Measurements from ENCODE around the gene GUK1. TPM values are rescaled to one million over a fixed set of nuclear protein-coding genes. Genes with fewer than 3 reads are reported as not detected.
"Not testable (repeated sequence)": the region's sequence is repeated elsewhere in the genome, so short reads cannot be mapped to it uniquely, and the experiment has no call there.

Gene GUK1
- total RNA-seq, 3 donors from 2014 or later (not counting 1 experiment from before 2014, with no cell fraction given) = 292 to 313 (median 308) TPM

DNA sequence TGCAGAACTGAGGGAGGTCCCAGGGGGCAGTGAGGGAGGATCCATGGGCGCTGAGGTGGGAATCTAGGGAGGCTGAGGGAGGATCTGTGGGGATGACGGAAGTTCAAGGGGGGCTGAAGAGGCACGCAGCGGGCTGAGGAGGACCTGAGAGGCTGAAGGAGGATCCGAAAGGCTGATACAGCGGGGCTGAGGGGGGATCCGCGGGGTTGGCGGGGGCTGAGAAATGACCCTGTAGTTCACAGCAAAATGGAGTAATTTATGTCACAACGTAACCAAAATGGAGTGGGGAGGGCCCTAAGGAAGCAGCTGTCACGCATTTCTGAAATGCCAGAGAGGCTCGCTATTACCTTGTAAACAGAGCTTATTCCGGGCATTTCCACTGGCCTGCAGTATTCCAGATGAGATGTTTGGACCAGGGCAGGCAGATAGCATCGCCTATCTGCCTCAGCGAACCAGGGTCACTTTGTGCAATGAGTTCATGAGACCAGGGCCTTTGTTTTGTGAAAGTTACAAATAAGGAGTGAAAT lies 30.1 kb upstream of the GUK1 start:
- peak overlapping the region; percentile 86 to 99 for H3K27ac Mint-ChIP-seq
- no peaks in the 10 kb centered on the region for H3K9me3 Mint-ChIP-seq
- H3K36me3 Mint-ChIP-seq = no peaks in the 10 kb centered on the region
- peaks cover 11 to 19% of the 10 kb centered on the region in 2 donors for H3K4me1 Mint-ChIP-seq
- Histone ChIP-seq H3K36me3 (ENCODE audit: control insufficient read depth, insufficient read depth, low read length) (peaks cover 14% of the 10 kb centered on the region), H3K4me3 (ENCODE audit: low read length) (peak overlapping the region; percentile 82), H3K4me1 (ENCODE audit: control insufficient read depth, insufficient read depth, low read length) (peaks cover 22% of the 10 kb centered on the region), H3K27me3 (ENCODE audit: control insufficient read depth, insufficient read depth, low read length) (no peaks in the 10 kb centered on the region), H3K9me3 (ENCODE audit: control insufficient read depth, insufficient read depth, low read length) (no peaks in the 10 kb centered on the region), H3K27ac (ENCODE audit: low read length) (peak overlapping the region; percentile 91)
- ATAC-seq (no peak), DNase-seq (no peak)
- no peak for TF ChIP-seq CTCF (IDR thresholded peaks at IDR 0.05)
- no peaks in the 10 kb centered on the region for H3K27me3 Mint-ChIP-seq (ENCODE audit: low read depth in 2 of 2)
- intact Hi-C loops (cut with micrococcal nuclease) = loop anchor here (1.0 kb wide), 2 partner anchors 30 to 55 kb away; partner anchors contain the start of genes GUK1 and IBA57
- 42% methylated on average over 15 of the region's 15 CpGs for WGBS (ENCODE audit: insufficient coverage)
- peak overlapping the region; percentile 93 for H3K4me3 Mint-ChIP-seq

GRCh38 chr1:228110556-228110955 lies 29.5 kb upstream of the GUK1 start:
- H3K4me3 Mint-ChIP-seq = no peak overlapping the region
- peaks cover 14% of the 10 kb centered on the region for H3K36me3 ChIP-seq (ENCODE audit: control insufficient read depth, insufficient read depth, low read length)
- H3K4me1 ChIP-seq (ENCODE audit: control insufficient read depth, insufficient read depth, low read length) = peaks cover 22% of the 10 kb centered on the region
- no peak for TF ChIP-seq CTCF (IDR thresholded peaks at IDR 0.05)
- ATAC-seq = no peak
- H3K36me3 Mint-ChIP-seq = no peaks in the 10 kb centered on the region
- peaks cover 11 to 19% of the 10 kb centered on the region in 2 donors for H3K4me1 Mint-ChIP-seq
- no peak for DNase-seq
- peak overlapping the region; percentile 86 to 99 for H3K27ac Mint-ChIP-seq
- H3K27ac ChIP-seq (ENCODE audit: low read length) = no peak overlapping the region
- no peaks in the 10 kb centered on the region for H3K27me3 Mint-ChIP-seq (ENCODE audit: low read depth in 2 of 2)
- no peak overlapping the region for H3K4me3 ChIP-seq (ENCODE audit: low read length)
- intact Hi-C loops (cut with micrococcal nuclease) = no loop called here
- no peaks in the 10 kb centered on the region for H3K9me3 Mint-ChIP-seq
- no peaks in the 10 kb centered on the region for H3K27me3 ChIP-seq (ENCODE audit: control insufficient read depth, insufficient read depth, low read length)
- 98% methylated on average over 7 of the region's 7 CpGs for WGBS (ENCODE audit: insufficient coverage)
- H3K9me3 ChIP-seq (ENCODE audit: control insufficient read depth, insufficient read depth, low read length) = no peaks in the 10 kb centered on the region

DNA sequence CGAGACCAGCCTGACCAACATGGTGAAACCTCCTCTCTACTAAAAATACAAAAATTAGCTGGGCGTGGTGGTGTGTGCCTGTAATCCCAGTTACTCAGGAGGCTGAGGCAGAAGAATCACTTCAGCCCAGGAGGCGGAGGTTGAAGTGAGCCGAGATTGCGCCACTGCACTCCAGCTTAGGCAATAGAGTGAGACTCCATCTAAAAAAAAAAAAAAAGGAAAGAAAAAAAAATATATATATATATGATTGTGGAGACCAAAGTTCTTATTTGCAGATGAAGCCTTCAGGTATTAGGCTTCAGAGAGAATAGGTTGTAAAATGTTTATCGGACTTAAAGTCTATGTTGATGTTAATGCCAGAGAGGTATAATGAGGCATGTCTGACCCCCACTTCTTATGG lies 28.8 kb upstream of the GUK1 start:
- H3K4me3 ChIP-seq (ENCODE audit: low read length); H3K9me3 ChIP-seq (ENCODE audit: control insufficient read depth, insufficient read depth, low read length); H3K9me3 Mint-ChIP-seq; H3K27me3 Mint-ChIP-seq (ENCODE audit: low read depth in 2 of 2); H3K27ac ChIP-seq (ENCODE audit: low read length); intact Hi-C loops (cut with micrococcal nuclease); DNase-seq; H3K27ac Mint-ChIP-seq; H3K4me3 Mint-ChIP-seq; ATAC-seq; H3K36me3 Mint-ChIP-seq; H3K36me3 ChIP-seq (ENCODE audit: control insufficient read depth, insufficient read depth, low read length); H3K27me3 ChIP-seq (ENCODE audit: control insufficient read depth, insufficient read depth, low read length): not testable (repeated sequence)
- H3K4me1 ChIP-seq (ENCODE audit: control insufficient read depth, insufficient read depth, low read length) = peaks cover 22% of the 10 kb centered on the region
- peaks cover 11 to 19% of the 10 kb centered on the region in 2 donors for H3K4me1 Mint-ChIP-seq
- WGBS (ENCODE audit: insufficient coverage) = 94% methylated on average over 3 of the region's 6 CpGs

GRCh38 chr1:228112167-228112566 lies 27.9 kb upstream of the GUK1 start:
- no peak overlapping the region for H3K4me3 Mint-ChIP-seq
- Histone ChIP-seq H3K4me1 (ENCODE audit: control insufficient read depth, insufficient read depth, low read length) (peaks cover 22% of the 10 kb centered on the region), H3K27me3 (ENCODE audit: control insufficient read depth, insufficient read depth, low read length) (no peaks in the 10 kb centered on the region), H3K4me3 (ENCODE audit: low read length) (no peak overlapping the region), H3K9me3 (ENCODE audit: control insufficient read depth, insufficient read depth, low read length) (no peaks in the 10 kb centered on the region), H3K27ac (ENCODE audit: low read length) (no peak overlapping the region), H3K36me3 (ENCODE audit: control insufficient read depth, insufficient read depth, low read length) (peaks cover 4% of the 10 kb centered on the region)
- peaks cover 11 to 19% of the 10 kb centered on the region in 2 donors for H3K4me1 Mint-ChIP-seq
- no peak for DNase-seq
- ATAC-seq = no peak
- H3K36me3 Mint-ChIP-seq = no peaks in the 10 kb centered on the region
- intact Hi-C loops (cut with micrococcal nuclease) = no loop called here
- H3K9me3 Mint-ChIP-seq = no peaks in the 10 kb centered on the region
- no peaks in the 10 kb centered on the region for H3K27me3 Mint-ChIP-seq (ENCODE audit: low read depth in 2 of 2)
- TF ChIP-seq CTCF (IDR thresholded peaks at IDR 0.05) = no peak
- 90% methylated on average over 7 of the region's 7 CpGs for WGBS (ENCODE audit: insufficient coverage)
- no peak overlapping the region for H3K27ac Mint-ChIP-seq

All from natural killer cell (primary cell).